ENCODE measurements around the gene BAD.

DNA sequence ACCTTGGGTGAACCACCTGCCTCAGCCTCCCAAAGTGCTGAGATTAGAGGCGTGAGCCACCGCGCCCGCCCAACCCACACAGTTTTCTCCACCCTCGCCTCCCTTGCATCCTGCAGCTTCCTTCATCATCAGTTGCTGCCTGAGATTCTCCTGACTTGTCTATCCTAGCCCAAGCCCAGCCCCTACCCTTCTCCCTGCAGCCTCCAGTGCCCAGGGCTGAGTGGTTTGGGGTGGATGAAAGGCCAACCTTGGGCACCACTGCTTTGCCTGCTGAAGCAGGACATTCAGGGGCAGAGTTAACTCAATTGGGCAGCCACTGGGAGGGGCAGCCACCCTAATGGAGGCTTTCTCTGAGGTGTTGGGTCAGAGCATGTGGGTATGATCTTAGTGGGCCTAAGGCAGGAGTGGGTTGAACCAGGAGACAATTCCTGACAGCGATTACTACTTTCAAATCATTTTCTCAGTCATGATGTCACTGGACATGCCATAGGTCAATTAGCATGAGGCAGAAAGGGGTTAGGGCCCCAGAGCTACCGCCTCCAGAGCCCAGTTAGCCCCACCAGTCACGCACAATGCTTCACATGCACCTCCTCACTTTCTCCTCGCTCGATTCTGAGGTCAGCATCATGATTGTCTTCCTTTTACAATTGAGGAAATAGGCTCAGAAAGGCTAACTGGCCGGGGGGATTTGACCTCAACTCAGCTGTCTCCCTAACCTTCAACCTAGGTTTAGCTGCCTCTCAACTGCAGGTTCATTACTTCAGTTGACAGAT is 44.6 kb downstream of the BAD start:
- TF ChIP-seq, protein P1, sequence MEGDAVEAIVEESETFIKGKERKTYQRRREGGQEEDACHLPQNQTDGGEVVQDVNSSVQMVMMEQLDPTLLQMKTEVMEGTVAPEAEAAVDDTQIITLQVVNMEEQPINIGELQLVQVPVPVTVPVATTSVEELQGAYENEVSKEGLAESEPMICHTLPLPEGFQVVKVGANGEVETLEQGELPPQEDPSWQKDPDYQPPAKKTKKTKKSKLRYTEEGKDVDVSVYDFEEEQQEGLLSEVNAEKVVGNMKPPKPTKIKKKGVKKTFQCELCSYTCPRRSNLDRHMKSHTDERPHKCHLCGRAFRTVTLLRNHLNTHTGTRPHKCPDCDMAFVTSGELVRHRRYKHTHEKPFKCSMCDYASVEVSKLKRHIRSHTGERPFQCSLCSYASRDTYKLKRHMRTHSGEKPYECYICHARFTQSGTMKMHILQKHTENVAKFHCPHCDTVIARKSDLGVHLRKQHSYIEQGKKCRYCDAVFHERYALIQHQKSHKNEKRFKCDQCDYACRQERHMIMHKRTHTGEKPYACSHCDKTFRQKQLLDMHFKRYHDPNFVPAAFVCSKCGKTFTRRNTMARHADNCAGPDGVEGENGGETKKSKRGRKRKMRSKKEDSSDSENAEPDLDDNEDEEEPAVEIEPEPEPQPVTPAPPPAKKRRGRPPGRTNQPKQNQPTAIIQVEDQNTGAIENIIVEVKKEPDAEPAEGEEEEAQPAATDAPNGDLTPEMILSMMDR (conservative IDR thresholded peaks at IDR 0.05; ENCODE audit: low read depth, low read length): no peak
- no peak for TF ChIP-seq EZH2phosphoT487 (IDR thresholded peaks at IDR 0.05; ENCODE audit: borderline replicate concordance, low read length)

All from PC-3 (cell line).